AG04450 (cell line): ENCODE data around the gene KLHL29. TPM values are rescaled to one million over a fixed set of nuclear protein-coding genes. Genes with fewer than 3 reads are reported as not detected.

Experiments used
- CTCF ChIA-PET: fragments of 300-600, 350-600 bp; formaldehyde crosslinking; extraction: SDS; loops from one replicate; lab custom pipeline; 2022; ENCODE audit warnings: antibody characterized with exemption, inconsistent platforms; lab: Charles Lee
- POLR2A ChIA-PET: fragments of 350-600 bp; formaldehyde crosslinking; extraction: SDS; loops from one replicate; lab custom pipeline; 2021; ENCODE audit warnings: antibody characterized with exemption, inconsistent platforms; lab: Yijun Ruan, JAX
- DNase-seq: peaks from one replicate; pipeline ENCODE4 v3.0.0-alpha.2; 2011; ENCODE audit warnings: low read depth, low spot score
- H3K27ac ChIP-seq: one replicate; pipeline ENCODE4 v1.5.1; 2012; ENCODE audit warnings: low read depth, low read length, control low read depth
- H3K27me3 ChIP-seq: one replicate; pipeline ENCODE4 v1.6.0; 2012; ENCODE audit warnings: low read length; ENCODE audit not compliant: control insufficient read depth, insufficient read depth
- H3K4me3 ChIP-seq: 2 replicates; pipeline ENCODE4 v1.5.1; 2011; ENCODE audit warnings: mild to moderate bottlenecking, low read depth, low read length, control low read depth
- H3K9me3 ChIP-seq: 2 replicates; pipeline ENCODE4 v1.5.1; 2012; ENCODE audit warnings: low read length; ENCODE audit not compliant: control insufficient read depth, insufficient read depth
- polyA plus RNA-seq: library from polyadenylated mRNA; depleted of rRNA; stranded (reverse); fragments of >200 nt; gene quantifications from 2 replicates; pipeline ENCODE4 v1.2.3, GENCODE V29; 2011
- TF ChIP-seq, protein P1 (sequence below): IDR thresholded peaks from 2 replicates; pipeline ENCODE4 v1.5.1; 2011; ENCODE audit warnings: low read depth, low read length, control low read depth, inconsistent platforms

The KLHL29 gene
- polyA plus RNA-seq, 1 experiment, result 3.6 TPM

DNA sequence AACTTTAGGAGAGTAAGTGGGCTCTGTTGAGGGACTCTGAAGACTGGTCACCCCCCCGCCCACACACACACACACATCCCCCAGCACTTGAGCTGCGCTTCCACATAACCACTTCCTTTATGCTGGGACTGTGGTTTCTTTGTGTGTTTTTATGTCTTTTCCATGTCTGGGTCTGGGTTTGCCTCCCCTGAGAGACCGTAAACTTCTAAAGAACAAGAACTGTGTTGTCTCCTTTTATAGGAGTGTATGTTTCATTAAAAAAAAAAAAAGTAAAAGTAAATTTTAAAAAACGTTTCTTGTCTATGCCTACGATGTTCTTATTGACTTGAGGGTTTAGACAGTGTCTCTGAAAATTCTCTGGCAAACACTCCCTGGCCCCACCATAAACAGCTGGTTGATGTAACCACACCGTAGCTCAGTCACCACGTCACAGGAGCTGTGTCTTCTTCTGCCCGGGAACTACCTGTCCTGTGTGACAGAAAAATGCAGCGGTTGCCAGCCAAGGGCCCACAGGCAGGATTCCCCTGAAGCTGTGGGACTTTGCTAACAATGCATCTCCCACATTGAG, 68.0 kb downstream of the KLHL29 start:
- DNase-seq, result no peak
- peaks cover 3% of the 10 kb centered on the region; the same call in 1 of the 2 replicates for H3K9me3 ChIP-seq
- TF ChIP-seq, protein P1, sequence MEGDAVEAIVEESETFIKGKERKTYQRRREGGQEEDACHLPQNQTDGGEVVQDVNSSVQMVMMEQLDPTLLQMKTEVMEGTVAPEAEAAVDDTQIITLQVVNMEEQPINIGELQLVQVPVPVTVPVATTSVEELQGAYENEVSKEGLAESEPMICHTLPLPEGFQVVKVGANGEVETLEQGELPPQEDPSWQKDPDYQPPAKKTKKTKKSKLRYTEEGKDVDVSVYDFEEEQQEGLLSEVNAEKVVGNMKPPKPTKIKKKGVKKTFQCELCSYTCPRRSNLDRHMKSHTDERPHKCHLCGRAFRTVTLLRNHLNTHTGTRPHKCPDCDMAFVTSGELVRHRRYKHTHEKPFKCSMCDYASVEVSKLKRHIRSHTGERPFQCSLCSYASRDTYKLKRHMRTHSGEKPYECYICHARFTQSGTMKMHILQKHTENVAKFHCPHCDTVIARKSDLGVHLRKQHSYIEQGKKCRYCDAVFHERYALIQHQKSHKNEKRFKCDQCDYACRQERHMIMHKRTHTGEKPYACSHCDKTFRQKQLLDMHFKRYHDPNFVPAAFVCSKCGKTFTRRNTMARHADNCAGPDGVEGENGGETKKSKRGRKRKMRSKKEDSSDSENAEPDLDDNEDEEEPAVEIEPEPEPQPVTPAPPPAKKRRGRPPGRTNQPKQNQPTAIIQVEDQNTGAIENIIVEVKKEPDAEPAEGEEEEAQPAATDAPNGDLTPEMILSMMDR, result no peak
- no peak overlapping the region for H3K27ac ChIP-seq
- ChIA-PET POLR2A (no interaction called here), CTCF (interaction anchor here (1.0 kb wide), 1 partner anchor 57 kb away, joined by 3 read pairs; no protein-coding TSS in a partner anchor)
- no peak overlapping the region for H3K4me3 ChIP-seq
- no peaks in the 10 kb centered on the region for H3K27me3 ChIP-seq

DNA sequence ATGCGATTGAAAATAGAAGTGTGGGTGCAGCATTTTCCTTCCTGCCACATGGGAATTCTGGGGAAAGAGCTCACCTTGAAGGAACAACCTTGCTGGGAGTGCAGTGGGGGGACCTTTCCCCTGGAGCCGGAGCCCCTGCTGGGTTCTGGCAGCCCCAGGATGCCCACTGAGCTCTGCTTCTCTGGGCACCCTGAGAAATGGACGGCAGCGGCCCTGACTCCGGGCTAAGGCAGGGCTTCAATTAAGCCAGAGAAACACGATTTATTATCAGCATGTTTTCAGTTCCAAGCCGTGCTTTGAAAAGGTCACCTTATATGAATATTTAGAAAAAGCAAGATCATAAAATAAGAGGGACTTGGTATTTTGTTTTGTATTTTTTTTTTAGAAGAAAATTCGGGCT, 68.5 kb downstream of the KLHL29 start:
- POLR2A ChIA-PET, result no interaction called here

DNA sequence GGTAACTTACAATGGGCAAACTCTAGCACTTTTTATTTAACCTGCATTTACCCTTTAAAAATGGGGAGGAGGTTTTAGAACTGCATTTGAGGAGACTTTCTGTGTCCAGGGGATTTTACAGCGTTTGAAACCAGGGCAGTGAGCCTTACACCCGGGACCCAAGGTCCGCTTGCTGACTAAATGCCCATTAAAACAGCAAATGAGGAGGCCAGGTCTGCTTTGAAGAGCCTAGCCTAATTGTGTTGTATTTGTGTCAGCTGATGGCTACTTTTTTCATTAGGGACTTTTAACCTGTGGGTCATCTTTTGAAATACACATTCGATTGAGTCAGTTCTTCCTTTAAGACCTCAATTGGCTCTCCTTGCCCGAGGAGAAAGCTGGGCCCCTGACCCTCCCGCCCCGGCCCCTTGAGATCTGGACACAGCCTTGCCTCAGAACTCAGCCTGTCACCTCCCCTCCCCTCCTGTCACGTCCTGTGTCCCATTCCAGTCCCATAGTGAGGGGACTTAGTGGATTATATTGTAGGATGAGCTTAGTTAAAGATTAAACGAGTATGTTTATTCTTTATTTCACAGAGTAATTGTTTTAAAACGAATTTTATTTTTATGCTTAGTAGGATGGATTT, 69.0 kb downstream of the KLHL29 start:
- ChIA-PET CTCF (interaction anchor here (1.0 kb wide), 1 partner anchor 58 kb away, joined by 3 read pairs; no protein-coding TSS in a partner anchor), POLR2A (no interaction called here)
- no peak overlapping the region for H3K4me3 ChIP-seq
- peaks cover 3% of the 10 kb centered on the region; the same call in 1 of the 2 replicates for H3K9me3 ChIP-seq
- TF ChIP-seq, protein P1, result no peak
- no peak overlapping the region for H3K27ac ChIP-seq
- DNase-seq, result no peak
- no peaks in the 10 kb centered on the region for H3K27me3 ChIP-seq

More for the DNA sequence above, 68.5 kb downstream of the KLHL29 start:
- Histone ChIP-seq H3K4me3 (no peak overlapping the region), H3K9me3 (peaks cover 3% of the 10 kb centered on the region; the same call in 1 of the 2 replicates), H3K27ac (no peak overlapping the region), H3K27me3 (no peaks in the 10 kb centered on the region)
- TF ChIP-seq, protein P1, result no peak
- CTCF ChIA-PET, result interaction anchor here (1.0 kb wide), 1 partner anchor 58 kb away, joined by 3 read pairs; no protein-coding TSS in a partner anchor
- DNase-seq, result no peak

DNA sequence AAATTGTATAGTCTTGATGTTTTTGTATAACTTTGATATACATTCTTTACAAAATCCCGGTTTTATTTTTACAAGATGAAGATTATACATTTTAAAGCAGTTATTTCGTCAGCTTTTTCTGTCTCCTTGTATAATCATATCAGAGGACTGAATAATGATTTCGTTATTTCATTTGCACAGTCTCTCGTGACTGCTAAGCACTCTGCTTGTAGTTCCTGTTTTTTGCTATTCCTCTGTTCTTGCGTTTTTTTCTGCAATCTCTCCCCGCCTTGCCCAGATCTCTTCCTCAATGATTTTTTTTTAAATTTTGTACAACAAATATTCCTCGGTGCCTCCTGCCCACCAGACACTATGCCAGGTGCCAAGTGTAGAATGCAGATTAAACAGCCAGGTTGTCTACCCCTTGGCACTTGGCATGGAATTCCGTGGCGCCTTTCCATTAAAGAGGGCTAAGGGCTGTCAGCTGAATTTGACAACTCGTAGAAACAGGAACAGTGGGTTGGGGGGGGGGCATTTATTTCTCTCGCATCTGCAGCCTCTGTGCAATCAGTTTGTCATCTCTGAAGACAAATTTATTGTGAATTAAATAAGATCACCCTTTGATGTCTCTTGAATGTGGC, 69.6 kb downstream of the KLHL29 start:
- H3K4me3 ChIP-seq, result no peak overlapping the region
- peaks cover 3% of the 10 kb centered on the region; the same call in 1 of the 2 replicates for H3K9me3 ChIP-seq
- POLR2A ChIA-PET, result no interaction called here
- CTCF ChIA-PET, result interaction anchor here (0.6 kb wide), 1 partner anchor 182 kb away, joined by 8 read pairs; no protein-coding TSS in a partner anchor
- no peak overlapping the region for H3K27ac ChIP-seq
- no peak for DNase-seq
- H3K27me3 ChIP-seq, result no peaks in the 10 kb centered on the region
- TF ChIP-seq, protein P1, result no peak
